ENCODE measurements around the gene OR2D2. TPM values are rescaled to one million over a fixed set of nuclear protein-coding genes. Genes with fewer than 3 reads are reported as not detected.
"Not testable (repeated sequence)": the region's sequence is repeated elsewhere in the genome, so short reads cannot be mapped to it uniquely, and the experiment has no call there.

Gene OR2D2
- total and polyA plus RNA-seq, 2 experiments from 2014 or later: 0.30 TPM; not detected in 1

DNA sequence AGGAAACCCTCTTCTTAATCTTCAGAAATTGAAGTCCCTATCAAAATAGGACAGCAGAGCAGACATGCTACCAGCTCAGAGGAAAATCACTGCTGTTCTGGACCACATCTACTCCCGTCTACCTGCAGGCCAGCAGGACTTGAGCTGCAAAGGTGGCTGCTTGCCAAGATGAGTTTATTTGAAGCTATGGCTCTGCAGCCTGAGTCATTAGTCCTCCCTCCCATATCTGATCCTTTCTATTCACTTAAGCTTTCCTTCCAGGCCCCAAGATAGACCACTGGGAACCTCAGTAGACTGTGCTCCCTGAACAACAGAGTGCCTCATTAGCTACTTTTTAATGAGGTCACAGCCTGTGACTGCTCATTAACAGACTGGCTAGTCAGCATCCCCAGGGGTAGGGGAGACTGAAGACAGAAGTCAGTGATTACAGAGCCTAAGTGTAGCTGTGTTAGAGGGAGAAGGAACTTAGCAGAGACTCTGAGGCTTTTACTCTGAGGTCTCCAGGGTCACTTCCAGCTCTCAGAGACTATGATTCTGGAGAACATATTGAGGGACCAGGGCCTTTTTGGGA lies 36.2 kb downstream of the OR2D2 start:
- H4K20me1 ChIP-seq (ENCODE audit: insufficient read depth, poor library complexity, severe bottlenecking): no peaks in the 10 kb centered on the region
- peak; percentile 37 for DNase-seq (ENCODE audit: low spot score)
- H3K4me1 ChIP-seq (ENCODE audit: insufficient read depth): no peaks in the 10 kb centered on the region
- H3K27me3 ChIP-seq: no peaks in the 10 kb centered on the region
- no peak overlapping the region for H3K27ac ChIP-seq
- no peaks in the 10 kb centered on the region for H3K9me3 ChIP-seq (ENCODE audit: low read depth)
- H3K36me3 ChIP-seq (replicated peaks; ENCODE audit: insufficient read depth, low read depth): no peaks in the 10 kb centered on the region
- H3K79me2 ChIP-seq: no peaks in the 10 kb centered on the region
- no peak overlapping the region for H2AFZ ChIP-seq
- no peaks in the 10 kb centered on the region for H3K9me2 ChIP-seq (replicated peaks; ENCODE audit: insufficient read depth)
- 50% methylated on average over 1 of the region's 1 CpG for WGBS (ENCODE audit: low lambda C conversion rate, missing lambda C conversion rate)
- H3K4me3 ChIP-seq: no peak overlapping the region
- TF ChIP-seq EZH2 (IDR thresholded peaks at IDR 0.05; ENCODE audit: borderline replicate concordance): no peak
- TF ChIP-seq CTCF (IDR thresholded peaks at IDR 0.05; ENCODE audit: poor library complexity): no peak
- no peak for TF ChIP-seq EZH2phosphoT487 (IDR thresholded peaks at IDR 0.05; ENCODE audit: low read depth, severe bottlenecking, unreplicated experiment)
- H3K4me2 ChIP-seq: no peak overlapping the region

DNA sequence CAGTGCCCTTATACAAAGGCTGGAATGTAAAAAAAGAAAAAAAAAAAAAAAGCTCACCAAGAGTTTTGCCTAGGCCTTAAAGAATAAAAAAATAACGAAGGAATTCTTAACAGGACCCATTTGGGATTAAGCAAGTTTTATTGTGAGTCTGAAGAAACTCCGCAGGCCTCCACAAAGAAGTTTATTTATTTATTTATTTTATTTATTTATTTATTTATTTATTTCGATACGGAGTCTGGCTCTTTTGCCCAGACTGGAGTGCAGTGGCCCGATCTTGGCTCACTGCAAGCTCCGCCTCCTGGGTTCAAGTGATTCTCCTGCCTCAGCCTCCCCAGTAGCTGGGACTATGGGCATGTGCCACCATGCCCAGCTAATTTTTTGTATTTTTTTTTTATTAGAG lies 37.5 kb downstream of the OR2D2 start:
- H3K4me3 ChIP-seq; H3K36me3 ChIP-seq (replicated peaks; ENCODE audit: insufficient read depth, low read depth); H4K20me1 ChIP-seq (ENCODE audit: insufficient read depth, poor library complexity, severe bottlenecking); H3K27me3 ChIP-seq; H2AFZ ChIP-seq; H3K9me2 ChIP-seq (replicated peaks; ENCODE audit: insufficient read depth); H3K9me3 ChIP-seq (ENCODE audit: low read depth); H3K4me1 ChIP-seq (ENCODE audit: insufficient read depth); H3K27ac ChIP-seq; H3K4me2 ChIP-seq; DNase-seq (ENCODE audit: low spot score); H3K79me2 ChIP-seq: not testable (repeated sequence)
- 93% methylated on average over 6 of the region's 6 CpGs for WGBS (ENCODE audit: low lambda C conversion rate, missing lambda C conversion rate)

- Histone ChIP-seq H3K27me3 (no peaks in the 10 kb centered on the region), H3K4me2 (no peak overlapping the region)
- 100% methylated on average over 2 of the region's 2 CpGs for WGBS (ENCODE audit: low lambda C conversion rate, missing lambda C conversion rate)
Measured at GRCh38 chr11:6850526-6850925, 41.8 kb downstream of the OR2D2 start.

GRCh38 chr11:6845383-6845782 lies 46.9 kb downstream of the OR2D2 start, which contains the start of gene OR10A5:
TSS of gene OR10A5 (plus strand) at chr11:6845683. CDS start at chr11:6845683, 0 bp downstream.
- Histone ChIP-seq H3K27ac (no peak within 1 kb of the TSS), H3K4me1 (ENCODE audit: insufficient read depth) (no peaks in the 10 kb centered on the region), H3K36me3 (replicated peaks; ENCODE audit: insufficient read depth, low read depth) (no peaks in the 10 kb centered on the region), H4K20me1 (ENCODE audit: insufficient read depth, poor library complexity, severe bottlenecking) (no peaks in the 10 kb centered on the region), H3K4me2 (no peak within 1 kb of the TSS), H2AFZ (no peak within 1 kb of the TSS), H3K9me2 (replicated peaks; ENCODE audit: insufficient read depth) (no peaks in the 10 kb centered on the region), H3K27me3 (no peaks in the 10 kb centered on the region), H3K4me3 (no peak within 1 kb of the TSS), H3K79me2 (no peaks in the 10 kb centered on the region), H3K9me3 (ENCODE audit: low read depth) (no peaks in the 10 kb centered on the region)
- DNase-seq (ENCODE audit: low spot score): no peak
- WGBS (ENCODE audit: low lambda C conversion rate, missing lambda C conversion rate): 80% methylated on average over 3 of the region's 3 CpGs
- TF ChIP-seq EZH2 (IDR thresholded peaks at IDR 0.05; ENCODE audit: borderline replicate concordance) (no peak), EZH2phosphoT487 (IDR thresholded peaks at IDR 0.05; ENCODE audit: low read depth, severe bottlenecking, unreplicated experiment) (no peak), CTCF (IDR thresholded peaks at IDR 0.05; ENCODE audit: poor library complexity) (no peak)

More at GRCh38 chr11:6850526-6850925, 41.8 kb downstream of the OR2D2 start:
- no peak for DNase-seq (ENCODE audit: low spot score)
- Histone ChIP-seq H3K36me3 (replicated peaks; ENCODE audit: insufficient read depth, low read depth) (no peaks in the 10 kb centered on the region), H3K9me2 (replicated peaks; ENCODE audit: insufficient read depth) (no peaks in the 10 kb centered on the region), H2AFZ (no peak overlapping the region), H3K79me2 (no peaks in the 10 kb centered on the region), H3K4me1 (ENCODE audit: insufficient read depth) (no peaks in the 10 kb centered on the region), H3K9me3 (ENCODE audit: low read depth) (no peaks in the 10 kb centered on the region), H3K27ac (no peak overlapping the region), H4K20me1 (ENCODE audit: insufficient read depth, poor library complexity, severe bottlenecking) (no peaks in the 10 kb centered on the region), H3K4me3 (no peak overlapping the region)
- no peak for TF ChIP-seq EZH2phosphoT487 (IDR thresholded peaks at IDR 0.05; ENCODE audit: low read depth, severe bottlenecking, unreplicated experiment)
- no peak for TF ChIP-seq EZH2 (IDR thresholded peaks at IDR 0.05; ENCODE audit: borderline replicate concordance)
- TF ChIP-seq CTCF (IDR thresholded peaks at IDR 0.05; ENCODE audit: poor library complexity): no peak

All from hepatocyte (in vitro differentiated cells).